ENCODE results near the gene DGKH.

The DGKH gene

DNA sequence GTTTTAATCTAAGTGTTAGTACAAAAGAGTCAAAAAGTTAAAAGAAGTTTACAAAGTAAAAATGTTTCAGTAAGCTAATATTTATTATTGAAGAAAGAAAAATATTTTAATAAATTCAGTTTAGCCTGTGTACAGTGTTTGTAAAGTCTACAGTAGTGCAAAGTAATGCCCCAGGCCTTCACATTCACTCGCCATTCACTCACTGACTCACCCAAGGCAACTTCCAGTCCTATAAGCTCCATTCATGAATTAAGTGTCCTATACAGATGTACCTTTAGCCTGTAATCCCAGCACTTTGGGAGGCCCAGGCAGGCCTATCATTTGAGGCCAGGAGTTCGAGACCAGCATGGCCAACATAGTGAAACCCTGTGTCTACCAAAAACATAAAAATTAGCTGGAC, 199.4 kb downstream of the DGKH start:
- no peak for FAIRE-seq
- TF ChIP-seq CTCF (IDR thresholded peaks at IDR 0.05; ENCODE audit: insufficient read depth, missing control alignments), result no peak

GRCh38 chr13:42255886-42256285, 207.4 kb downstream of the DGKH start:
- FAIRE-seq, result no peak

More for the DNA sequence above, 199.4 kb downstream of the DGKH start:
- no peak for DNase-seq (ENCODE audit: insufficient read length, low spot score)

GRCh38 chr13:42258747-42259146, 210.3 kb downstream of the DGKH start:
- TF ChIP-seq CTCF (IDR thresholded peaks at IDR 0.05; ENCODE audit: insufficient read depth, missing control alignments), result no peak
- DNase-seq (ENCODE audit: insufficient read length, low spot score) (no peak), FAIRE-seq (no peak)

More at GRCh38 chr13:42255886-42256285, 207.4 kb downstream of the DGKH start:
- DNase-seq (ENCODE audit: insufficient read length, low spot score), result no peak
- TF ChIP-seq CTCF (IDR thresholded peaks at IDR 0.05; ENCODE audit: insufficient read depth, missing control alignments), result no peak

GRCh38 chr13:42259515-42259914, 211.1 kb downstream of the DGKH start:
- DNase-seq (ENCODE audit: insufficient read length, low spot score) (no peak), FAIRE-seq (no peak)
- no peak for TF ChIP-seq CTCF (IDR thresholded peaks at IDR 0.05; ENCODE audit: insufficient read depth, missing control alignments)

DNA sequence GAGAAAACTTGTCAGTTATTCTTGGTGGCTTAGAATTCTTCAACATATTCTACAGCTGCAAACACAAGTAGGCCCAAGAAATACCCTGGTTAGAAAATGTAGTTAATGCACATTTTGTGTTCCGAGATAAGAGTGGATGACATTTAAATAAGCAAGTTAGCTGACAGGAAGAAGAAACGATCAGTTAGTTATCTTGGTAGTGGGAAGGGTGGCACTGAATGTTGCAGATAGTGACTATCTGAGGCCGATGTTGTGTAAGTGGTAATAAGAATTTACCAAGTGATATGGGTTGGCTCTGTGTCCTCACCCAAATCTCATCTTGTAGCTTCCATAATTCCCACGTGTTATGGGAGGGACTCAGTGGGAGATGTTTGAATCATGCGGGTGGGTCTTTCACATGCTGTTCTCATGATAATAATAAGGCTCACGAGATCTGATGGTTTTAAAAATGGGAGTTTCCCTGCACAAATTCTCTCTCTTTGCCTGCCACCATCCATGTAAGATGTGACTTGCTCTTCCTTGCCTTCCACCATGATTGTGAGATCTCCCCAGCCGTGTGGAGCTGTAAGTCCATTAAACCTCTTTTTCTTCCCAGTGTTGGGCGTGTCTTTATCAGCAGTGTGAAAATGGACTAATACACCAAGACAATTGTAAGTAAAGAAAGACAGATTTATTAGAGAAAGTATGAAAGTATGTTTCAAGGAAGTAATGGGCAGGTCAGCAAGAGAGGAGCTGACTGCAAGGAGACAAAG, 212.6 kb downstream of the DGKH start:
- no peak for DNase-seq (ENCODE audit: insufficient read length, low spot score)
- no peak for TF ChIP-seq CTCF (IDR thresholded peaks at IDR 0.05; ENCODE audit: insufficient read depth, missing control alignments)
- FAIRE-seq, result no peak

- FAIRE-seq, result no peak
- DNase-seq (ENCODE audit: insufficient read length, low spot score), result no peak
- no peak for TF ChIP-seq CTCF (IDR thresholded peaks at IDR 0.05; ENCODE audit: insufficient read depth, missing control alignments)
Measured at GRCh38 chr13:42266473-42266872, 218.0 kb downstream of the DGKH start.

GRCh38 chr13:42270160-42270856, 221.9 kb downstream of the DGKH start:
- DNase-seq (ENCODE audit: insufficient read length, low spot score) (no peak), FAIRE-seq (no peak)
- no peak for TF ChIP-seq CTCF (IDR thresholded peaks at IDR 0.05; ENCODE audit: insufficient read depth, missing control alignments)

Data from D721Med (cell line).